T-helper 2 cell treated with Interferon-gamma antibody and Interleukin-4, amounts not matched to agents 5 μg/mL and 100 μg/mL, for 36 hours (primary cell): ENCODE results near the gene DAPK1.

ENCODE experiments used
- DNase-seq: peaks from one replicate; pipeline ENCODE4 v3.0.0; 2021; ENCODE audit warnings: low spot score
- H3K27ac Mint-ChIP-seq: one replicate; pipeline ENCODE4 v1.8.0; 2021; ENCODE audit warnings: mild to moderate bottlenecking, mixed read lengths
- H3K27me3 Mint-ChIP-seq: one replicate; pipeline ENCODE4 v1.8.0; 2021; ENCODE audit warnings: low read depth, mixed read lengths
- H3K36me3 Mint-ChIP-seq: one replicate; pipeline ENCODE4 v1.8.0; 2021; ENCODE audit warnings: low read depth, mixed read lengths
- H3K4me1 Mint-ChIP-seq: one replicate; pipeline ENCODE4 v1.8.0; 2021; ENCODE audit warnings: low read depth, mixed read lengths
- H3K4me3 Mint-ChIP-seq: one replicate; pipeline ENCODE4 v1.8.0; 2022; ENCODE audit warnings: mild to moderate bottlenecking, moderate library complexity, mixed read lengths
- H3K9me3 Mint-ChIP-seq: one replicate; pipeline ENCODE4 v1.8.0; 2021; ENCODE audit warnings: mixed read lengths

Gene DAPK1

GRCh38 chr9:87584326-87584725 is 86.7 kb downstream of the DAPK1 start:
- Mint-ChIP-seq H3K36me3 (no peaks in the 10 kb centered on the region), H3K4me1 (no peaks in the 10 kb centered on the region), H3K4me3 (no peak overlapping the region), H3K9me3 (no peaks in the 10 kb centered on the region), H3K27ac (no peak overlapping the region), H3K27me3 (no peaks in the 10 kb centered on the region)
- no peak for DNase-seq

- Mint-ChIP-seq H3K27me3 (no peaks in the 10 kb centered on the region), H3K4me1 (no peaks in the 10 kb centered on the region), H3K4me3 (no peak overlapping the region), H3K27ac (no peak overlapping the region), H3K36me3 (no peaks in the 10 kb centered on the region), H3K9me3 (no peaks in the 10 kb centered on the region)
- DNase-seq, result no peak
Observed at GRCh38 chr9:87585123-87585855, 87.6 kb downstream of the DAPK1 start.

- Mint-ChIP-seq H3K36me3 (no peaks in the 10 kb centered on the region), H3K27me3 (no peaks in the 10 kb centered on the region), H3K4me1 (no peaks in the 10 kb centered on the region), H3K27ac (no peak overlapping the region), H3K4me3 (no peak overlapping the region), H3K9me3 (no peaks in the 10 kb centered on the region)
- no peak for DNase-seq
Observed at GRCh38 chr9:87586731-87587355, 89.2 kb downstream of the DAPK1 start.

DNA sequence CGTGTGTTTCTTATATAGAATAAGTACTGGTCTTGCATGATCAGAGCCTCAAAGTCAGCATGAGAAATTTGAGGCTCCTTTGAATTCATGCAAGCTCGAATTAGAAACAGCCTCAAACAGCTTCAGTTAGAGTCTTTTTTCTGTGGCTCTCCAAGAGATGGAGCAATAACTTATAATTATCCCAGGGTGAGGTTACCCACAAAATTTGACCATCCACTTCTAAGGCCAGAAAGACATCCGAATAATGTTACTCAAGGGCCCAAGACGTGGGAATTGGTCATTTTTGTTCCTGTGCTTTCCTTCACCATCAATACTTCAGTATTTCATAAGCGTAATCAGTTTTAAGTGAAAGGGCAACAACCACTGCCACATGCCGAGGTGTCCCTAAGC is 89.7 kb downstream of the DAPK1 start:
- Mint-ChIP-seq H3K4me1 (no peaks in the 10 kb centered on the region), H3K27me3 (no peaks in the 10 kb centered on the region), H3K36me3 (no peaks in the 10 kb centered on the region), H3K27ac (no peak overlapping the region), H3K9me3 (no peaks in the 10 kb centered on the region), H3K4me3 (no peak overlapping the region)
- no peak for DNase-seq

DNA sequence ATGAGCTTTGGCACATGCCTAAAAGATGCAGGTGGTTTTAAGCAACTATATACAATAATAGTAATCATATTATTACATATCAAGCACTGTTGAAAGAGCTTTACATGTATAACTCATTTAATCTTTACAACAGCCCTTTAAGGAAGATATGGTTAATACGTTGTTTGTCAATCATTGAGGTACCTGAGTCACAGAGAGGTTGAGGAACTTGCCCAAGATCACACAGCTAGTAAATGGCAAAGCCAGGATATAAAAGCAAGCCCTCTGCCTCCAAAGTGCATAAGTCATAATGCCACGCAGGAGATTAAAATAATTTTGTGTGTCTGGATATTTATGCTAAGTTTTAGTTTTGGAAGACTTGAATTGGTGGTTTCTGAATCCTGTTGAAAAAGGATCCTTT is 90.2 kb downstream of the DAPK1 start:
- Mint-ChIP-seq H3K27me3 (no peaks in the 10 kb centered on the region), H3K36me3 (no peaks in the 10 kb centered on the region), H3K27ac (no peak overlapping the region), H3K4me3 (no peak overlapping the region), H3K9me3 (no peaks in the 10 kb centered on the region), H3K4me1 (no peaks in the 10 kb centered on the region)
- DNase-seq, result no peak

GRCh38 chr9:87588339-87588738 is 90.7 kb downstream of the DAPK1 start:
- H3K4me3 Mint-ChIP-seq, result no peak overlapping the region
- no peak for DNase-seq
- H3K4me1 Mint-ChIP-seq, result no peaks in the 10 kb centered on the region
- H3K9me3 Mint-ChIP-seq, result no peaks in the 10 kb centered on the region
- H3K27ac Mint-ChIP-seq, result no peak overlapping the region
- no peaks in the 10 kb centered on the region for H3K27me3 Mint-ChIP-seq
- H3K36me3 Mint-ChIP-seq, result no peaks in the 10 kb centered on the region

GRCh38 chr9:87590996-87591395 is 93.3 kb downstream of the DAPK1 start:
- no peaks in the 10 kb centered on the region for H3K4me1 Mint-ChIP-seq
- H3K9me3 Mint-ChIP-seq, result no peaks in the 10 kb centered on the region
- no peak overlapping the region for H3K27ac Mint-ChIP-seq
- H3K36me3 Mint-ChIP-seq, result no peaks in the 10 kb centered on the region
- H3K27me3 Mint-ChIP-seq, result no peaks in the 10 kb centered on the region
- DNase-seq, result no peak
- H3K4me3 Mint-ChIP-seq, result no peak overlapping the region

- no peaks in the 10 kb centered on the region for H3K9me3 Mint-ChIP-seq
Observed at GRCh38 chr9:87592554-87593358, 95.1 kb downstream of the DAPK1 start.

DNA sequence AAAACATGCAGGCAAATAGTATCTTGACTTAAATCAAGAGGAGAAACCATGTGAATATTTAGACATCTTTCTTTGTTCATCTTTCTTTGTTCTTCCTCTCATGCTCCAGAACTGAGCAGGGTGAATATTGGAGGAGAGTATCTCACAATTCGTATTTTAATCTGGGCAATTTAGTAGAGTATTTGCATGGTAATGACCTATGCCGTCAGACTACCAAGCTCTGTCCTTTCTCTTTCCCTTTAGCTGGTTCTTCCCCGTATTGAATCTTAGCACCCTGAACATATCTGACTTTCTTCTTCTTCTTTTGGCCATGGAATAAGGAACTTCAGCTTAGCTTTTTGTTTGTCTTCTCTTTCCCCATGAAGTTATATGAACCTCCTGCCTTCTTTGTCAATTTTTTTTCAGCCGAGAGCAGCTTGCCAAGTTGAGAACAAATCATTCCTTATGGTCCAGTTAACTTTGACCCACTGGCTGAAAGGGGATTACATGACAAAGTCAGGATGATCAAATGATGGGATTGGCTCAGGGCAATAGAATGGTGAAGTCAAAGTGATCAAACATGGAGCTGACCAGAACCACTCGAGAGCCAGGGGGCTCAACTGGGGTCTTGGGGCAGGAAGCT is 95.8 kb downstream of the DAPK1 start:
- Mint-ChIP-seq H3K27me3 (no peaks in the 10 kb centered on the region), H3K4me3 (no peak overlapping the region), H3K9me3 (no peaks in the 10 kb centered on the region), H3K4me1 (no peaks in the 10 kb centered on the region), H3K27ac (no peak overlapping the region), H3K36me3 (no peaks in the 10 kb centered on the region)
- DNase-seq, result no peak

More at GRCh38 chr9:87592554-87593358, 95.1 kb downstream of the DAPK1 start:
- Mint-ChIP-seq H3K4me1 (no peaks in the 10 kb centered on the region), H3K27ac (no peak overlapping the region), H3K27me3 (no peaks in the 10 kb centered on the region), H3K36me3 (no peaks in the 10 kb centered on the region), H3K4me3 (no peak overlapping the region)
- no peak for DNase-seq

DNA sequence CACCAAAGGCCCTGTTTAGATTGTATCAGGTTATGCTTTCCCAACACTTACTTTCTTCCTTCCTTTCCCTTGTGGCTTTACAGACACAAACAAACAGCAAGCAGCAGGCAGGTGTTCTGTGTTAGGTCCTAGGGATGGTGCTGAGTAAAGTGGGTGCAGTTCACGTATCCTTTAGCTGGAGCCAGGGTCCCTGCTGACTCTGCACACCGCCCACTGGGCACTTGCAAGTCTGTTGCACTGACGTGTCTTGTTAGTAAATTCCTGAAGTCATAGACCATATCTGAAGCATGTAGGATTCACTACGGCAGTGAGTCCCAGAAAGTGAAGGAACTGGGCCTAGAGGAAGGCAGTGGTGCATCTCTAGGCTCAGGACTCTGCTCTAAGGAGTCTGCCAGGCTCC is 96.5 kb downstream of the DAPK1 start:
- Mint-ChIP-seq H3K4me3 (no peak overlapping the region), H3K27me3 (no peaks in the 10 kb centered on the region), H3K36me3 (no peaks in the 10 kb centered on the region), H3K27ac (no peak overlapping the region), H3K9me3 (no peaks in the 10 kb centered on the region), H3K4me1 (no peaks in the 10 kb centered on the region)
- DNase-seq, result no peak

DNA sequence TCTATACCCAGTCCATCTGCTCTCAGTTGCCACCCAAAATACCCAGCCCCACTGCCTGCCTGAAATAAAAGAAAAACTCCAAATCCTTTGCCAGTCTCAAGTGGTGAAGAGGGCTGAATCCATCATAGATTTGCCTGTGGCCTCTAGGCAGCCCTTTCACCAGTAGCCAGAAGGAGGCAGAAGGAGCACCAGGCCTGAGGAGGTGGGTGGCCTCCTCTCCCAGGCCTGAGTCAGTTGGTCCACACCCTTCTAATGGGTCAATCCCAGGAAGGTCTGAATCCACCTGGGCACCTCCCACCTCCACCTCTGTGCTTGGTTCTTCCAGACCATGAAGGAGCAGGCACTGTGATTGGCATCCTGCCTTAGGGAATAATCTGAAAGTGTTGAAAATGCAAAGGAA is 97.0 kb downstream of the DAPK1 start:
- H3K27me3 Mint-ChIP-seq, result no peaks in the 10 kb centered on the region
- H3K27ac Mint-ChIP-seq, result no peak overlapping the region
- no peaks in the 10 kb centered on the region for H3K4me1 Mint-ChIP-seq
- no peaks in the 10 kb centered on the region for H3K9me3 Mint-ChIP-seq
- no peaks in the 10 kb centered on the region for H3K36me3 Mint-ChIP-seq
- no peak for DNase-seq
- H3K4me3 Mint-ChIP-seq, result no peak overlapping the region

DNA sequence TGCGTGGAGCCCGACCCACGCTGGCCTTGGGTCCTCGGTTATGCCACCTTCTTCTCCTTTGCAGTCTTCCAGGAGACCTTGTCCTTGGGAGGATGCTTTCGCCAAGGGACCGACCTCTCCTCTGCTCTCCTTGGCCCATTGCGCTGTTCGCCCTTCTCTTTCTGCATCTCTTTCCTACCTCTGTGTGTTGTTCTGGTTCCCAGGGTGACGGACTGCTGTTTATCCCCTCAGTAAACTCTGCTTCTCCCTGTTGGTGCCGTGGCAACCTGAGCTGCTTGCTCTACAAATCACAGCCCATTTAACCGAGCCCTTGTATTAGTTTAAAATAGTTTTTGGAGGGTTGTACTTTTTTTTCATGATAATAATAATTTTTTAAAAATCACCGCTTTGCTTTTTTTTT is 97.9 kb downstream of the DAPK1 start:
- DNase-seq, result no peak
- Mint-ChIP-seq H3K27ac (no peak overlapping the region), H3K36me3 (no peaks in the 10 kb centered on the region), H3K4me1 (no peaks in the 10 kb centered on the region), H3K4me3 (no peak overlapping the region), H3K27me3 (no peaks in the 10 kb centered on the region), H3K9me3 (no peaks in the 10 kb centered on the region)

GRCh38 chr9:87596862-87597261 is 99.2 kb downstream of the DAPK1 start:
- no peaks in the 10 kb centered on the region for H3K9me3 Mint-ChIP-seq
- no peaks in the 10 kb centered on the region for H3K36me3 Mint-ChIP-seq
- H3K27me3 Mint-ChIP-seq, result no peaks in the 10 kb centered on the region
- H3K4me1 Mint-ChIP-seq, result no peaks in the 10 kb centered on the region
- no peak overlapping the region for H3K27ac Mint-ChIP-seq
- no peak for DNase-seq
- no peak overlapping the region for H3K4me3 Mint-ChIP-seq
